Right ventricle myocardium inferior (tissue), 1 donor: Measurements from ENCODE around the gene RGL1. TPM values are rescaled to one million over a fixed set of nuclear protein-coding genes. Genes with fewer than 3 reads are reported as not detected.
"Not testable (repeated sequence)": the region's sequence is repeated elsewhere in the genome, so short reads cannot be mapped to it uniquely, and the experiment has no call there.

Experiments
- ATAC-seq: fragments of 200-7000 bp; cut with Tn5 transposase; one replicate; pipeline ENCODE4 v1.9.1; 2020; ENCODE audit warnings: mild to moderate bottlenecking, moderate library complexity
- DNase-seq: peaks from one replicate; pipeline ENCODE4 v3.0.0; 2021; ENCODE audit errors: missing footprints
- intact Hi-C: fragments of 100-400 bp; cut with DNase I; formaldehyde crosslinking; loops from one replicate; pipeline ENCODE4 v1.11.0; 2022
- total RNA-seq: library from RNA; stranded (reverse); fragmentation: NEBNext Ultra II Directional; extraction: Animal tissue kit (Norgen Biotek cat#: 25700); gene quantifications from one replicate; pipeline ENCODE4 v1.2.1, GENCODE V29; 2021
- donor health status: DM: no; HTN: yes; CAD: no; lungs with severe emphysema.

RGL1 gene
- total RNA-seq, 1 donor from 2014 or later, result 18.9 TPM

- intact Hi-C loops, result loop anchor here (5.0 kb wide), 1 partner anchor 46 kb away; no protein-coding TSS in a partner anchor
- ATAC-seq (peak; percentile 16), DNase-seq (no peak)
Observed at GRCh38 chr1:183783342-183783741, 21.6 kb upstream of the RGL1 start.

GRCh38 chr1:183783767-183784637 is 20.9 kb upstream of the RGL1 start:
- peak; percentile 76 for ATAC-seq
- no peak for DNase-seq
- intact Hi-C loops, result loop anchor here (5.0 kb wide), 1 partner anchor 47 kb away; no protein-coding TSS in a partner anchor

GRCh38 chr1:183785921-183786320 is 19.0 kb upstream of the RGL1 start:
- DNase-seq, intact Hi-C loops, ATAC-seq: not testable (repeated sequence)

- intact Hi-C loops, result no loop called here
- DNase-seq (no peak), ATAC-seq (no peak)
Observed at GRCh38 chr1:183787704-183788103, 17.2 kb upstream of the RGL1 start.

GRCh38 chr1:183791319-183791718 is 13.6 kb upstream of the RGL1 start:
- intact Hi-C loops, result no loop called here
- no peak for ATAC-seq

GRCh38 chr1:183792300-183792699 is 12.6 kb upstream of the RGL1 start:
- intact Hi-C loops, result no loop called here
- DNase-seq (no peak), ATAC-seq (no peak)

More at GRCh38 chr1:183791319-183791718, 13.6 kb upstream of the RGL1 start:
- DNase-seq, result no peak

- intact Hi-C loops, result no loop called here
- DNase-seq (no peak), ATAC-seq (no peak)
Observed at GRCh38 chr1:183794088-183794487, 10.8 kb upstream of the RGL1 start.

- DNase-seq (no peak), ATAC-seq (no peak)
- intact Hi-C loops, result loop anchor here (10.0 kb wide), 1 partner anchor 114 kb away; no protein-coding TSS in a partner anchor
Observed at GRCh38 chr1:183800449-183800848, 4.5 kb upstream of the RGL1 start.

- intact Hi-C loops, result loop anchor here (10.0 kb wide), 1 partner anchor 113 kb away; no protein-coding TSS in a partner anchor
- no peak for ATAC-seq
- no peak for DNase-seq
Observed at GRCh38 chr1:183801649-183802048, 3.3 kb upstream of the RGL1 start.

- peak; percentile 27 for ATAC-seq
- intact Hi-C loops, result loop anchor here (10.0 kb wide), 1 partner anchor 110 kb away; no protein-coding TSS in a partner anchor
- no peak for DNase-seq
Observed at GRCh38 chr1:183804387-183804786, 533 bp upstream of the RGL1 start.

- no peak for ATAC-seq
- intact Hi-C loops, result loop anchor here (5.0 to 10.0 kb wide), 2 partner anchors 66 to 109 kb away; no protein-coding TSS in a partner anchor
- DNase-seq, result no peak
Observed at GRCh38 chr1:183806125-183806524, 1.2 kb downstream of the RGL1 start.

GRCh38 chr1:183806675-183807074 is 1.8 kb downstream of the RGL1 start:
- intact Hi-C loops, result loop anchor here (5.0 to 10.0 kb wide), 2 partner anchors 66 to 108 kb away; no protein-coding TSS in a partner anchor
- no peak for DNase-seq

GRCh38 chr1:183807549-183808168 is 2.7 kb downstream of the RGL1 start:
- DNase-seq (peak; percentile 68), ATAC-seq (no peak)
- intact Hi-C loops, result loop anchor here (5.0 to 10.0 kb wide), 2 partner anchors 65 to 107 kb away; no protein-coding TSS in a partner anchor

More at GRCh38 chr1:183806675-183807074, 1.8 kb downstream of the RGL1 start:
- no peak for ATAC-seq

GRCh38 chr1:183808296-183809027 is 3.5 kb downstream of the RGL1 start:
- DNase-seq, result no peak
- intact Hi-C loops, result loop anchor here (5.0 to 10.0 kb wide), 2 partner anchors 64 to 106 kb away; no protein-coding TSS in a partner anchor
- ATAC-seq, result no peak

GRCh38 chr1:183810121-183810520 is 5.2 kb downstream of the RGL1 start:
- DNase-seq, result no peak
- intact Hi-C loops, result no loop called here
- ATAC-seq, result no peak

- no peak for ATAC-seq
- no peak for DNase-seq
- intact Hi-C loops, result no loop called here
Observed at GRCh38 chr1:183810756-183811544, 6.0 kb downstream of the RGL1 start.

- intact Hi-C loops, result no loop called here
- DNase-seq (no peak), ATAC-seq (peak; percentile 57)
Observed at GRCh38 chr1:183812128-183812527, 7.2 kb downstream of the RGL1 start.
